HEK293 (cell line): ENCODE measurements around the gene TMEM255B.

Experiments used
- CTCF ChIP-seq: fragments of 450-650 bp; formaldehyde crosslinking; IDR thresholded peaks from 2 replicates; pipeline ENCODE4 v1.5.1; 2016; ENCODE audit warnings: missing biosample characterization, missing genetic modification characterization
- SETDB1 ChIP-seq: IDR thresholded peaks from one replicate; pipeline ENCODE4 v1.6.1; 2017; ENCODE audit warnings: mild to moderate bottlenecking, low read length, moderate library complexity, mixed read lengths; ENCODE audit not compliant: insufficient read length

- no peak for TF ChIP-seq SETDB1
- no peak for TF ChIP-seq CTCF (tag by site-specific recombination)
Measured at GRCh38 chr13:113753171-113753570, 5.9 kb upstream of the TMEM255B start.
